GM11168 (cell line): Measurements from ENCODE around the gene SKA1.
"Not testable (repeated sequence)": the region's sequence is repeated elsewhere in the genome, so short reads cannot be mapped to it uniquely, and the experiment has no call there.

Experiments used
- in situ Hi-C: fragments of 300-500 bp; cut with MboI; formaldehyde crosslinking; loops from one replicate; pipeline ENCODE4 v1.12.0; 2022; ENCODE audit warnings: low sequenced_read_pairs; ENCODE audit not compliant: unreplicated experiment

Gene SKA1

GRCh38 chr18:50424877-50425690 is 50.2 kb downstream of the SKA1 start:
- in situ Hi-C loops, result no loop called here

- in situ Hi-C loops, result no loop called here
Measured at GRCh38 chr18:50427896-50428295, 53.0 kb downstream of the SKA1 start.

DNA sequence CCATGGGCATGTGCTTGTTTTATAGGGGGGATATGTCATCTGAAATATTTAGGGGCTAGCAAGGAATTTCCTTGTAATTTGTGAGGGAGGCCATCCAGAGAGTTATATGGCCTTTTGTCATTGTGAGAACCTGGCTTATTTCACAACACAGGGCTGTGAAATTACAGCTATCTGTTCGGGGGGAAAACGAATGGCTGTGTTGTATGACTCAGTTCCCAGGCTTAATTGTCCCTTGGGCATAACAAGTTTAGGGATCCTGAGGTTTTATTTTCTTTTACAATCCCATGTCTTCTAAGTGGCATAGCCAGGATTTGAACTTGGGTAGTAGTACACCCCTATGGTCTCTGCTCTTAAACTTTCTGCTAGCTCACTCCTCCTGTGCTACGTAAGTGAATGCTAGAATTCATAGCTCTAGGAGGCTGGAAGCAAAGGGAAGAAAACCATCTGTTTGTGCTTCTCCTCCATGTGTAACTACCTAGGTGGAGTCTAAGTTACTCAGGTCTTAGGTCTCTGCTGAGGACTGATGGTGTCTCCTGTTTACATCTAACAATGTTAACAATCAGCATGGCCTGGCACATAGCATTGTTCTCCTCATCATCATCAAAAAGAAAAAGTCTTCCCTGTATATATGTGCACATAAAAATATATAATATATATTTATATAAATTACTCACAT is 53.8 kb downstream of the SKA1 start:
- in situ Hi-C loops, result no loop called here

GRCh38 chr18:50429207-50429948 is 54.5 kb downstream of the SKA1 start:
- in situ Hi-C loops, result no loop called here

DNA sequence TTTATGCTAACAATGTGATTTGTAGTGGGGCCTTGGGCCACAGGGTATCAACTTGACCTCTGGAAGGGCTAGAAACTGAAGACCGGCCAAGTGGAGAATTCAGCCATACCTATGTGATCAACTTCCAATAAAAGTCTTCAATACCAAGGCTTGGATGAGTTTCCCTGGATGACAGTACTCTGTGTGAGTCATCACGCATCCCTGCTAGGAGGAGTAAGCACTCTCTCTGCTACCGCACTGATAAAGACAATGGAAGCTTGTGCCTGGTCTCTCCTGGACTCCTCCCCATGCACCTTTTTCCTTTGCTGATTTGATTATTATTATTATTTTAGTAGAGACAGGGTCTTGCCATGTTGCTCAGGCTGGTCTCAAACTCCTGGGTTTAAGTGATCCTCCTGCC is 58.1 kb downstream of the SKA1 start:
- in situ Hi-C loops, result no loop called here

DNA sequence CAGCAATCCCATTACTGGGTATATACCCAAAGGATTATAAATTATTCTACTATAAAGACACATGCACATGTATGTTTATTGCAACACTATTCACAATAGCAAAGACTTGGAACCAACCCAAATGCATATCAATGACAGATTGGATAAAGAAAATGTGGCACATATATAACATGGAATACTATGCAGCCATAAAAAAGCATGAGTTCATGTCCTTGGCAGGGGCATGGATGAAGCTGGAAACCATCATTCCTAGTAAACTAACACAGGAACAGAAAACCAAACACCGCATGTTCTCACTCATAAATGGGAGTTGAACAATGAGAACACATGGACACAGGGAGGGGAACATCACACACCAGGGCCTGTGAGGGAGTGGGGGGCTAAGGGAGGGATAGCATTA is 61.9 kb downstream of the SKA1 start:
- in situ Hi-C loops, result not testable (repeated sequence)

DNA sequence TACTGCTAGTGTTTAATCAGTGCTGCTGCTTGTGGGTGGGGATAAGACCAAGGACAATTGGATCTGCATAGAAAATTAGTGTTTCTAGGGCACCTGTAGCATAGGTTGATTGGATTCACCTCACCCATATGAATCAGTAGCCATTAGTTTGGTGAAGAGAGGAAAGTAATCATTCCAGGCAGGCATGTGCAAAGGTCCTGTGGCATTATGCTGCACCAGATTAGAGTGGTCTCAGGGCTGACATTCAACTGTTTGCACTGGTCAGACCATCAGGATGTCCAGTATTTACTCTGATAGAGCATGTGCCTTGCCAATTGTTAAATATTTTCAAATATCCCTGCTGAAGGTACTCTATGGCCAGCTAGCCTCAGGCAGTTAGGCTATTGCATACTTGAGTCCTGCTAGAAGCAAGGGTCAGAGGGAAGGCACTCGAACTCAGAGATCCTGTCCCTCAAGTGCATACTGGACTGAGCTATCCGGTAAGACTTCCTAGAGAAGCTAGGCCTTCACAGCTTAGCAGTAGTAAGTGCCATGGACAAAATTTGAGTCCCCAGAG is 64.7 kb downstream of the SKA1 start:
- in situ Hi-C loops, result no loop called here

GRCh38 chr18:50441016-50441415 is 66.2 kb downstream of the SKA1 start:
- in situ Hi-C loops, result no loop called here

GRCh38 chr18:50441501-50441900 is 66.7 kb downstream of the SKA1 start:
- in situ Hi-C loops, result no loop called here
